GM12865 (cell line): ENCODE results near the gene MAP3K2.

Experiments
- DNase-seq: peaks from one replicate; pipeline ENCODE4 v3.0.0; 2010; ENCODE audit warnings: low read depth
- H3K4me3 ChIP-seq: 2 replicates; pipeline ENCODE4 v1.5.1; 2011; ENCODE audit warnings: mild to moderate bottlenecking, low read depth, low read length, control low read depth
- CTCF ChIP-seq: IDR thresholded peaks from 2 replicates; pipeline ENCODE4 v1.5.1; 2011; ENCODE audit warnings: low read length, control low read depth, low read depth, inconsistent platforms; ENCODE audit not compliant: insufficient read depth; ENCODE audit errors: missing control alignments

The MAP3K2 gene

GRCh38 chr2:127398239-127398590 is 10.4 kb upstream of the MAP3K2 start:
- no peak overlapping the region for H3K4me3 ChIP-seq
- no peak for TF ChIP-seq CTCF
- DNase-seq: peak; percentile 64

DNA sequence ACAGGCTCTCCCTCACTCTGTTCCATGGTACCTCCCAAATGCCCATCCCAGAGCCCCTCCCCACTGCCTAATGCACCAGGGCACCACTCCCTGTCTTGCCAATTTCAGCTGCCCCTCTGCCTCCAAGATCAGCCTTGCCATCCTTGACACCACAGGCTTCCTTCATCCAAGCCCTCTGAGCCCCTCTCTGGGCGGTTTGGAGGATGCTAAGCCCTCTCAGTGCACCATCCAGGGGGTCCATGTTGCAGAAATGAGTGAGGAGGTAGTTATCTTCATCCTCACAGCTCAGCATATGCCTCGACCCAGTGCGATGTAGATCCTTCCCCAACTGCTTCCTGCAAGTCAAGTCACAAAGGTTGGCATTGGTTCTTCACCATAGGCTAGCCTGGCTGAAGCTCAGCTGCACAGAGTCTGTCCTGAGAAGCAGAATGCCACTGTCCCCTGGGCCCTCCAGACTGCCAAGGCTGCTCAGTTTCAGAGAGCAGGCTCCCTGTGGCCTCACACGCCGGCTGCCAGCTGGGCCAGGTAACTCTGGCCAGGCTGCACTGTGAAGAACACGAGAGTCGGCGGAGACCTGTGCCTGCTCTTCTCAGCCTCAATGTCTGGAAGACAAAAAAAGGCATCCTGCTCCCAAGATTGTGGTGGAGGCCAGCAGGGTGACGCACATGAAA is 9.9 kb upstream of the MAP3K2 start:
- no peak for TF ChIP-seq CTCF
- DNase-seq: no peak
- no peak overlapping the region for H3K4me3 ChIP-seq

GRCh38 chr2:127394492-127394891 is 6.7 kb upstream of the MAP3K2 start:
- DNase-seq: no peak

GRCh38 chr2:127392828-127393578 is 5.2 kb upstream of the MAP3K2 start:
- DNase-seq: no peak
- H3K4me3 ChIP-seq: no peak overlapping the region
- no peak for TF ChIP-seq CTCF

More at GRCh38 chr2:127394492-127394891, 6.7 kb upstream of the MAP3K2 start:
- no peak overlapping the region for H3K4me3 ChIP-seq
- TF ChIP-seq CTCF: no peak

DNA sequence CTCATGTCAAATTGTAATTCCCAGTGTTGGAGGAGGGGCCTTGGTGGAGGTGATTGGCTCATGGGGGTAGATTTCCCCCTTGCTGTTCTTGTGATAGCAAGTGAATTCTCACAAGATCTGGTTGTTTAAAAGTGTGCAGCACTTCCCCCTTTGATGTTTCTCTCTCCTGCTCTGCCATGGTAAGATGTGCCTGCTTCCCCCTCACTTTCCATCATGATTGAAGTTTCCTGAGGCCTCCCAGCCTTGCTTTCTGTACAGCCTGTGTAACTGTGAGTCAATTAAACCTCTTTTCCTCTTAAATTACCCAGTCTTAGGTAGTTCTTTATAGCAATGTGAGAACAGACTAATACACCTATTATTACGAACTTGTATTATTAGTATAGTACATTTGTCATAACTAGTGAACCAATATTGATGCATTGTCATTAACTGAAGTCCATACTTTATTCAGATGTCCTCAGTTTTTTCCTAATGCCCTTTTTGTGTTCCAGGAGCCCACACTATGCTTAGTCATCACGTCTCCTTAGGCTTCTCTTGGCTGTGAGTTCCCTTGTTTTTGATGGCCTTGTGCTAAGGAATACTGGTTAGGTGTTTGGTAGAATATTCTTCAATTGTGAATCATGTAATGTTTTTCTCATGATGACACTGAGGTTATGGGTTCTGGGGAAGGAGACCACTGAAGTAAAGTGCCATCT is 4.5 kb upstream of the MAP3K2 start:
- no peak for TF ChIP-seq CTCF
- DNase-seq: no peak
- H3K4me3 ChIP-seq: no peak overlapping the region

- peak; percentile 66 for DNase-seq
- H3K4me3 ChIP-seq: no peak overlapping the region
- no peak for TF ChIP-seq CTCF
Observed at GRCh38 chr2:127389778-127390435, 2.1 kb upstream of the MAP3K2 start.
